Fibroblast of lung (primary cell): ENCODE measurements around the gene TMCO1. TPM values are rescaled to one million over a fixed set of nuclear protein-coding genes. Genes with fewer than 3 reads are reported as not detected.
"Not testable (repeated sequence)": the region's sequence is repeated elsewhere in the genome, so short reads cannot be mapped to it uniquely, and the experiment has no call there.

Experiments used
- DNase-seq, 2 donors: peaks; one replicate each; pipeline versions ENCODE4 v3.0.0 to v3.0.0-alpha.2; 2010; ENCODE audit warnings: low read depth in 2 of 2
- H2AFZ ChIP-seq: 2 replicates; pipeline ENCODE4 v1.5.1; 2012; ENCODE audit warnings: low read length, control low read depth, inconsistent platforms
- H3K27ac ChIP-seq: 2 replicates; pipeline ENCODE4 v1.5.1; 2011; ENCODE audit warnings: low read length, control low read depth; ENCODE audit not compliant: insufficient read depth
- H3K27me3 ChIP-seq: 2 replicates; pipeline ENCODE4 v1.5.1; 2011; ENCODE audit warnings: mild to moderate bottlenecking, low read length; ENCODE audit not compliant: control insufficient read depth, insufficient read depth
- H3K36me3 ChIP-seq: 2 replicates; pipeline ENCODE4 v1.5.1; 2011; ENCODE audit warnings: low read length; ENCODE audit not compliant: control insufficient read depth, insufficient read depth
- H3K4me1 ChIP-seq: 2 replicates; pipeline ENCODE4 v1.5.1; 2011; ENCODE audit warnings: low read length; ENCODE audit not compliant: control insufficient read depth, insufficient read depth; ENCODE audit errors: extremely low read depth
- H3K4me2 ChIP-seq: 2 replicates; pipeline ENCODE4 v1.5.1; 2011; ENCODE audit warnings: low read length, control low read depth; ENCODE audit not compliant: insufficient read depth; ENCODE audit errors: extremely low read depth
- H3K4me3 ChIP-seq, 4 experiments: fragments of 200-600 bp in 1 of 4; sonication (generic) in 1 of 4; replicated peaks in 1 of 4; 2 replicates each; pipeline ENCODE4 v1.5.1; 2011 to 2016; ENCODE audit warnings: low read length in 4 of 4, low read depth in 3 of 4, mild to moderate bottlenecking in 3 of 4, control low read depth in 2 of 4, inconsistent platforms in 1 of 4, mixed read lengths in 1 of 4; ENCODE audit not compliant: insufficient read depth in 1 of 4; ENCODE audit errors: control extremely low read depth in 1 of 4
- H3K79me2 ChIP-seq: 2 replicates; pipeline ENCODE4 v1.5.1; 2012; ENCODE audit warnings: mild to moderate bottlenecking, low read length, inconsistent platforms; ENCODE audit not compliant: control insufficient read depth, insufficient read depth
- H3K9ac ChIP-seq: 2 replicates; pipeline ENCODE4 v1.5.1; 2011; ENCODE audit warnings: mild to moderate bottlenecking, low read length, control low read depth; ENCODE audit not compliant: insufficient read depth
- H3K9me3 ChIP-seq: 2 replicates; pipeline ENCODE4 v1.5.1; 2012; ENCODE audit warnings: low read depth, low read length; ENCODE audit not compliant: control insufficient read depth, insufficient read depth
- H4K20me1 ChIP-seq: 2 replicates; pipeline ENCODE4 v1.5.1; 2011; ENCODE audit warnings: low read length; ENCODE audit not compliant: control insufficient read depth, insufficient read depth; ENCODE audit errors: extremely low read depth
- CTCF ChIP-seq, 2 donors: IDR thresholded peaks in 1 of 2; conservative IDR thresholded peaks in 1 of 2; 1 replicate in 1 of 2; 2 replicates in 1 of 2; pipeline ENCODE4 v1.5.1; 2011 to 2012; ENCODE audit warnings: low read length in 2 of 2, control low read depth in 1 of 2, inconsistent platforms in 1 of 2, low read depth in 1 of 2, mild to moderate bottlenecking in 1 of 2
- EZH2 ChIP-seq: IDR thresholded peaks from 2 replicates; pipeline ENCODE4 v1.5.1; 2012; ENCODE audit warnings: low read length, control low read depth, mild to moderate bottlenecking; ENCODE audit errors: missing control alignments
- polyA plus RNA-seq, 2 donors: library from polyadenylated mRNA; depleted of rRNA in 1 of 2; stranded (reverse) in 1 of 2; unstranded in 1 of 2; fragments of >200 nt; gene quantifications; 2 replicates each; pipeline ENCODE4 v1.2.1, GENCODE V29; 2011 to 2012; ENCODE audit warnings: missing spikeins in 1 of 2
- total RNA-seq: library from RNA; depleted of rRNA; stranded (reverse); fragments of >200 nt; gene quantifications from 2 replicates; pipeline ENCODE4 v1.2.1, GENCODE V29; 2014

TMCO1 gene
- total and polyA plus RNA-seq, 2 donors (not counting 1 experiment from before 2014, with no cell fraction given): 70.2 to 198 TPM

GRCh38 chr1:165753934-165754333 lies 14.7 kb downstream of the TMCO1 start:
- Histone ChIP-seq H3K79me2 (peaks cover 2% of the 10 kb centered on the region), H3K9ac (no peak overlapping the region), H2AFZ (no peak overlapping the region), H3K4me2 (no peak overlapping the region), H3K36me3 (peaks cover 7% of the 10 kb centered on the region), H3K27ac (no peak overlapping the region), H3K9me3 (no peaks in the 10 kb centered on the region), H3K4me3 (no peak overlapping the region), H4K20me1 (no peaks in the 10 kb centered on the region), H3K27me3 (no peaks in the 10 kb centered on the region), H3K4me1 (no peaks in the 10 kb centered on the region)
- TF ChIP-seq EZH2 (no peak), CTCF (conservative IDR thresholded peaks at IDR 0.05 in 1 of 2, IDR thresholded peaks at IDR 0.05 in 1 of 2; ENCODE audit: low read depth in 1 of 2, low read length in 2 of 2) (no peak)
- DNase-seq: no peak

- Histone ChIP-seq H3K27me3 (no peaks in the 10 kb centered on the region), H3K4me1 (no peaks in the 10 kb centered on the region), H3K27ac (no peak overlapping the region), H2AFZ (no peak overlapping the region), H4K20me1 (no peaks in the 10 kb centered on the region), H3K4me3 (no peak overlapping the region), H3K4me2 (no peak overlapping the region), H3K79me2 (no peaks in the 10 kb centered on the region), H3K9me3 (no peaks in the 10 kb centered on the region), H3K9ac (no peak overlapping the region), H3K36me3 (peaks cover 2% of the 10 kb centered on the region)
- TF ChIP-seq EZH2 (no peak), CTCF (conservative IDR thresholded peaks at IDR 0.05 in 1 of 2, IDR thresholded peaks at IDR 0.05 in 1 of 2; ENCODE audit: low read depth in 1 of 2, low read length in 2 of 2) (no peak)
- no peak for DNase-seq
These were observed 20.1 kb downstream of the TMCO1 start for GRCh38 chr1:165748550-165748949.

GRCh38 chr1:165747632-165748447 lies 20.8 kb downstream of the TMCO1 start:
- no peak overlapping the region for H3K27ac ChIP-seq
- peaks cover 2% of the 10 kb centered on the region for H3K36me3 ChIP-seq
- H3K9me3 ChIP-seq: no peaks in the 10 kb centered on the region
- H3K4me3 ChIP-seq: no peak overlapping the region
- H3K27me3 ChIP-seq: no peaks in the 10 kb centered on the region
- H2AFZ ChIP-seq: no peak overlapping the region
- no peaks in the 10 kb centered on the region for H3K79me2 ChIP-seq
- TF ChIP-seq CTCF (conservative IDR thresholded peaks at IDR 0.05 in 1 of 2, IDR thresholded peaks at IDR 0.05 in 1 of 2; ENCODE audit: low read depth in 1 of 2, low read length in 2 of 2): no peak
- no peak for TF ChIP-seq EZH2
- no peak overlapping the region for H3K9ac ChIP-seq
- no peak for DNase-seq
- H3K4me2 ChIP-seq: no peak overlapping the region
- no peaks in the 10 kb centered on the region for H3K4me1 ChIP-seq
- H4K20me1 ChIP-seq: no peaks in the 10 kb centered on the region

GRCh38 chr1:165744913-165745312 lies 23.8 kb downstream of the TMCO1 start:
- not testable (repeated sequence) for H3K4me3 ChIP-seq, H3K9ac ChIP-seq, H3K79me2 ChIP-seq, H4K20me1 ChIP-seq, H3K9me3 ChIP-seq, H2AFZ ChIP-seq, H3K4me1 ChIP-seq, H3K36me3 ChIP-seq, H3K4me2 ChIP-seq, H3K27ac ChIP-seq, DNase-seq, H3K27me3 ChIP-seq
